Fibroblast of lung (primary cell): ENCODE measurements around the gene AATF.

ENCODE experiments used
- CTCF ChIP-seq, 2 donors: IDR thresholded peaks in 1 of 2; conservative IDR thresholded peaks in 1 of 2; 1 replicate in 1 of 2; 2 replicates in 1 of 2; pipeline ENCODE4 v1.5.1; 2011 to 2012; ENCODE audit warnings: low read length in 2 of 2, control low read depth in 1 of 2, inconsistent platforms in 1 of 2, low read depth in 1 of 2, mild to moderate bottlenecking in 1 of 2
- EZH2 ChIP-seq: IDR thresholded peaks from 2 replicates; pipeline ENCODE4 v1.5.1; 2012; ENCODE audit warnings: low read length, control low read depth, mild to moderate bottlenecking; ENCODE audit errors: missing control alignments

- TF ChIP-seq CTCF (conservative IDR thresholded peaks at IDR 0.05 in 1 of 2, IDR thresholded peaks at IDR 0.05 in 1 of 2; ENCODE audit: low read depth in 1 of 2, low read length in 2 of 2) (no peak), EZH2 (no peak)
Observed at GRCh38 chr17:36993227-36993626, 44.5 kb downstream of the AATF start.
